Measurements from ENCODE around the gene DLG2. TPM values are rescaled to one million over a fixed set of nuclear protein-coding genes. Genes with fewer than 3 reads are reported as not detected.

Gene DLG2
- total and polyA plus RNA-seq, 2 of the 8 experiments (the other 6 are each of a cell fraction or from before 2014, with no cell fraction given) = 1.7 to 14.3 TPM

DNA sequence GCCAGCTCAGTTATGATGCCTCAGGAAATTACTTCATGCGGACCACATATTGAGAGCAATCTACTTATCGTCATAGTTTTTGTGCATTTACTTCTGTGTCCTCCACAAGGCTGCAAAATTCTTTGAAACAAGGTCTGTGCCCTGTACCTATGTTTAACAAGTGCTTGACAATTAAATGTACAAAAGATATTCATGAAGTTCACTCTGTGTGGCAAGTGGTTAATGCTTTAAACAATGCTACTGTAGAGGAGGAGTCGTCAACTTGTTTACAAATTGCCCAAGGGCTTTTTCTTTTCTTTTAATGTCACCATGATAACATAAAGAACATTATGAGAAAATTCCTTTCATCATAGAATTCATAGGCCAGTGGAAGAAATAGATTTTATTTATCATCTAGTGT lies 1469.5 kb downstream of the DLG2 start:
- no peak for DNase-seq (ENCODE audit: low read depth in 1 of 2, low spot score in 2 of 2)
- no peak overlapping the region for H3K23ac ChIP-seq (ENCODE audit: insufficient read length)
- no peaks in the 10 kb centered on the region for H3K79me2 ChIP-seq (ENCODE audit: control insufficient read depth in 1 of 2, insufficient read depth in 2 of 2, low read length in 2 of 2)
- no peak overlapping the region for H3K18ac ChIP-seq (ENCODE audit: extremely low read depth, low read length)
- H3K9me3 ChIP-seq (ENCODE audit: insufficient read depth in 2 of 2, low read depth in 1 of 2, low read length in 1 of 2) = no peaks in the 10 kb centered on the region
- H2BK15ac ChIP-seq (ENCODE audit: low read length) = no peak overlapping the region
- no peak overlapping the region for H2BK20ac ChIP-seq (ENCODE audit: low read length)
- H3K4me1 ChIP-seq (replicated peaks in 1 of 4; ENCODE audit: control insufficient read depth in 3 of 4, insufficient read depth in 4 of 4, low read length in 3 of 4) = no peaks in the 10 kb centered on the region
- no peaks in the 10 kb centered on the region for H3K36me3 ChIP-seq (ENCODE audit: control insufficient read depth in 2 of 4, insufficient read depth in 4 of 4, low read length in 3 of 4)
- H3K9ac ChIP-seq (replicated peaks in 1 of 4; ENCODE audit: extremely low read depth in 1 of 4, low read depth in 3 of 4, low read length in 3 of 4) = no peak overlapping the region
- no peak for TF ChIP-seq EP300 (IDR thresholded peaks at IDR 0.05; ENCODE audit: borderline replicate concordance in 1 of 2, low read depth in 2 of 2, low read length in 2 of 2)
- no peak for TF ChIP-seq SIN3A (conservative IDR thresholded peaks at IDR 0.05 in 1 of 2, IDR thresholded peaks at IDR 0.05 in 1 of 2; ENCODE audit: low read depth in 1 of 2, low read length in 2 of 2)
- TF ChIP-seq ASH2L (IDR thresholded peaks at IDR 0.05; ENCODE audit: low read length) = no peak
- no peak for TF ChIP-seq CBX8 (IDR thresholded peaks at IDR 0.05; ENCODE audit: borderline replicate concordance, low read depth, low read length)
- TF ChIP-seq POU5F1 (IDR thresholded peaks at IDR 0.05; ENCODE audit: low read depth, low read length) = no peak
- TF ChIP-seq SUZ12 (IDR thresholded peaks at IDR 0.05; ENCODE audit: low read length) = no peak
- TF ChIP-seq SAP30 (IDR thresholded peaks at IDR 0.05; ENCODE audit: insufficient read depth, insufficient replicate concordance, low read length) = no peak
- no peak for TF ChIP-seq SIRT6 (IDR thresholded peaks at IDR 0.05; ENCODE audit: low read length)
- TF ChIP-seq ATF3 (IDR thresholded peaks at IDR 0.05; ENCODE audit: insufficient read depth, low read depth, low read length) = no peak
- TF ChIP-seq RBBP5 (IDR thresholded peaks at IDR 0.05; ENCODE audit: borderline replicate concordance, low read depth, low read length) = no peak
- TF ChIP-seq POLR2AphosphoS5 (IDR thresholded peaks at IDR 0.05; ENCODE audit: low read depth, low read length) = no peak
- TF ChIP-seq TBP (IDR thresholded peaks at IDR 0.05; ENCODE audit: low read depth, low read length) = no peak
- no peak for TF ChIP-seq ZNF274 (IDR thresholded peaks at IDR 0.05; ENCODE audit: borderline replicate concordance, extremely low read depth, low read length)
- no peak for TF ChIP-seq SP2 (IDR thresholded peaks at IDR 0.05; ENCODE audit: low read length)
- ChIA-PET CTCF (ENCODE audit: partially characterized antibody) (interaction anchor here (1.4 to 1.6 kb wide), 2 partner anchors 11 to 321 kb away, joined by 3 to 4 read pairs; no protein-coding TSS in a partner anchor), POLR2A (ENCODE audit: partially characterized antibody) (no interaction called here)
- no peaks in the 10 kb centered on the region for H3K79me1 ChIP-seq (ENCODE audit: low read depth, low read length)
- no peak overlapping the region for H4K8ac ChIP-seq (ENCODE audit: extremely low read depth, insufficient read depth, low read length)
- no peak overlapping the region for H3K27ac ChIP-seq (ENCODE audit: low read depth, low read length)
- no peak for FAIRE-seq
- no peaks in the 10 kb centered on the region for H3K23me2 ChIP-seq (ENCODE audit: low read depth, low read length)
- H2BK5ac ChIP-seq (ENCODE audit: low read depth, low read length) = no peak overlapping the region
- H4K5ac ChIP-seq (ENCODE audit: insufficient read length, low read depth, low read length) = no peak overlapping the region
- H3K27me3 ChIP-seq (replicated peaks in 1 of 4; ENCODE audit: control insufficient read depth in 3 of 4, extremely low read depth in 1 of 4, insufficient read depth in 3 of 4, low read length in 3 of 4) = no peaks in the 10 kb centered on the region
- H4K91ac ChIP-seq (replicated peaks; ENCODE audit: insufficient read length, low read length) = no peak overlapping the region
- no peak overlapping the region for H2AK5ac ChIP-seq (ENCODE audit: low read depth, low read length)
- H3K14ac ChIP-seq (ENCODE audit: insufficient read length) = no peak overlapping the region
- H3K4ac ChIP-seq (replicated peaks; ENCODE audit: insufficient read length, low read depth, low read length) = no peak overlapping the region
- no peak overlapping the region for H3K4me2 ChIP-seq (ENCODE audit: insufficient read depth in 1 of 2, low read depth in 2 of 2, low read length in 2 of 2)
- no peak overlapping the region for H3K4me3 ChIP-seq (ENCODE audit: extremely low read depth in 1 of 4, insufficient read depth in 2 of 4, low read depth in 3 of 4, low read length in 4 of 4)
- no peak overlapping the region for H2BK120ac ChIP-seq (replicated peaks; ENCODE audit: low read depth, low read length)
- H3K56ac ChIP-seq (replicated peaks; ENCODE audit: insufficient read length, low read depth, low read length) = no peak overlapping the region
- H2BK12ac ChIP-seq (ENCODE audit: low read depth, low read length) = no peak overlapping the region
- H4K20me1 ChIP-seq (replicated peaks in 1 of 2; ENCODE audit: control insufficient read depth in 1 of 2, insufficient read depth in 2 of 2, low read length in 2 of 2) = no peaks in the 10 kb centered on the region
- no peak overlapping the region for H2AFZ ChIP-seq (ENCODE audit: low read length)
- 89% methylated on average over 3 of the region's 3 CpGs; no CpG with 5 or more reads in 1 of the 2 experiments for WGBS, 2 experiments (ENCODE audit: extremely low coverage in 1 of 2, insufficient coverage in 1 of 2, insufficient read length in 1 of 2, insufficient replicate concordance in 2 of 2, low coverage in 1 of 2, low lambda C conversion rate in 2 of 2, missing lambda C conversion rate in 1 of 2)
